OCI-LY7 (cell line): ENCODE measurements around the gene STOX2. TPM values are rescaled to one million over a fixed set of nuclear protein-coding genes. Genes with fewer than 3 reads are reported as not detected.

Source experiments
- BruUV-seq: library from RNA; stranded (reverse); fragments of 400-500 nt; replicated peaks from 2 replicates; lab custom pipeline; 2021; lab: Mats Ljungman, UMichigan
- CTCF ChIA-PET: fragments of 300-600 bp; sonication (Branson Sonifier 250); formaldehyde crosslinking; loops from one replicate; lab custom pipeline; 2022; ENCODE audit warnings: antibody characterized with exemption; ENCODE audit not compliant: unreplicated experiment; lab: Charles Lee
- POLR2A ChIA-PET: fragments of 300-600 bp; sonication (Branson Sonifier 250); formaldehyde crosslinking; loops from one replicate; lab custom pipeline; 2022; ENCODE audit warnings: antibody characterized with exemption; lab: Charles Lee
- DNase-seq: peaks from one replicate; pipeline ENCODE4 v3.0.0-alpha.2; 2015; ENCODE audit warnings: low spot score
- H2AFZ ChIP-seq: fragments of 200-600 bp; sonication (generic), shearing (Covaris generic); 2 replicates; pipeline ENCODE4 v1.6.1; 2014; ENCODE audit warnings: mild to moderate bottlenecking, antibody characterized with exemption, low read length, moderate library complexity
- H3K27ac ChIP-seq: fragments of 200-600 bp; sonication (generic); 2 replicates; pipeline ENCODE4 v1.5.1; 2014; ENCODE audit warnings: mixed run types, low read depth, mild to moderate bottlenecking, moderate library complexity, low read length, inconsistent platforms; ENCODE audit not compliant: poor library complexity, severe bottlenecking
- H3K36me3 ChIP-seq: fragments of 200-600 bp; sonication (generic); 2 replicates; pipeline ENCODE4 v1.6.1; 2014; ENCODE audit warnings: mild to moderate bottlenecking, antibody characterized with exemption, low read length, moderate library complexity, mixed read lengths; ENCODE audit not compliant: insufficient read depth
- H3K4me1 ChIP-seq: fragments of 200-600 bp; sonication (generic); 2 replicates; pipeline ENCODE4 v1.5.1; 2014; ENCODE audit warnings: mild to moderate bottlenecking, low read length; ENCODE audit not compliant: insufficient read depth, poor library complexity, severe bottlenecking
- H3K4me2 ChIP-seq: fragments of 200-600 bp; sonication (generic); 2 replicates; pipeline ENCODE4 v1.6.1; 2014; ENCODE audit warnings: mild to moderate bottlenecking, low read length
- H3K4me3 ChIP-seq: fragments of 200-600 bp; sonication (generic); 2 replicates; pipeline ENCODE4 v1.5.1; 2014; ENCODE audit warnings: mild to moderate bottlenecking, low read depth, low read length; ENCODE audit not compliant: poor library complexity, severe bottlenecking
- H3K79me2 ChIP-seq: fragments of 200-600 bp; sonication (generic); 2 replicates; pipeline ENCODE4 v1.6.1; 2016; ENCODE audit warnings: low read depth, mild to moderate bottlenecking, low read length, moderate library complexity, mixed read lengths; ENCODE audit not compliant: insufficient read depth
- H3K9me2 ChIP-seq: fragments of 200-600 bp; sonication (generic); 2 replicates; pipeline ENCODE4 v1.6.1; 2016; ENCODE audit warnings: mild to moderate bottlenecking, low read length, mixed read lengths; ENCODE audit not compliant: insufficient read depth
- H3K9me3 ChIP-seq: fragments of 200-600 bp; sonication (generic); 2 replicates; pipeline ENCODE4 v1.6.1; 2014; ENCODE audit warnings: mild to moderate bottlenecking, mixed run types, low read length, mixed read lengths
- H4K20me1 ChIP-seq: fragments of 200-600 bp; sonication (generic); 2 replicates; pipeline ENCODE4 v1.6.1; 2014; ENCODE audit warnings: mild to moderate bottlenecking, antibody characterized with exemption, low read length, moderate library complexity, mixed read lengths; ENCODE audit not compliant: insufficient read depth
- EZH2phosphoT487 ChIP-seq: fragments of 200-600 bp; sonication (generic); IDR thresholded peaks from 2 replicates; pipeline ENCODE4 v1.6.1; 2018; ENCODE audit warnings: low read depth, borderline replicate concordance, mild to moderate bottlenecking, mixed run types, antibody characterized with exemption, low read length, moderate library complexity, mixed read lengths
- intact Hi-C: fragments of 100-400 bp; cut with micrococcal nuclease; formaldehyde crosslinking; loops from one replicate; pipeline ENCODE4 v1.10.0; 2022; ENCODE audit not compliant: unreplicated experiment
- total RNA-seq, 2 experiments: library from RNA; depleted of rRNA in 1 of 2; stranded (reverse); fragments of >200 nt in 1 of 2; shearing (Covaris generic) in 1 of 2; gene quantifications; 2 replicates each; pipeline ENCODE4 v1.2.3, GENCODE V29; 2014 to 2022
- TF ChIP-seq, protein P1 (sequence below): fragments of 200-600 bp; sonication (generic); conservative IDR thresholded peaks from 2 replicates; pipeline ENCODE4 v1.5.1; 2014; ENCODE audit warnings: mild to moderate bottlenecking, antibody characterized with exemption, low read length, moderate library complexity, mixed read lengths

STOX2 gene
- total RNA-seq, 2 experiments from 2014 or later: 0.38 TPM; not detected in 1

DNA sequence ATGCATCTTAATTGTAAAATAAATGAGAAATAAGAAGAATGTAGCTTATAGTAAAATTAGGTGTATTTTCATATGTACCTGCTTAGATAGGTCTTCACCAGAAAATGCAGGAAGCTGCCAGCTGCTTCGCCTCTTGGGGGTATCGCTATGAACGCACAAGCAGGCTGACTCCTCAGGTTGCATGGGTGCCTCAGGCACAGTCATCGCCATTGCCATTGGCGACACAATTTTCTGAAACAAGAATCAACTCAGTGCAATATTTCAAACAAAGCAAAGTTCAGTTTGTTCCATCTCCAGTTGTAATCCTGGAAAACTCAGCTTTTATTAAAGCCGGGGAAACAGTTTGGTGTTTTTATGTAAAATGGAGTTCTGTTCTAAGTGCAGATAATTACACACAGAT lies 29.7 kb downstream of the STOX2 start:
- H3K4me1 ChIP-seq: no peaks in the 10 kb centered on the region
- DNase-seq: no peak
- no peak for TF ChIP-seq EZH2phosphoT487
- TF ChIP-seq, protein P1, sequence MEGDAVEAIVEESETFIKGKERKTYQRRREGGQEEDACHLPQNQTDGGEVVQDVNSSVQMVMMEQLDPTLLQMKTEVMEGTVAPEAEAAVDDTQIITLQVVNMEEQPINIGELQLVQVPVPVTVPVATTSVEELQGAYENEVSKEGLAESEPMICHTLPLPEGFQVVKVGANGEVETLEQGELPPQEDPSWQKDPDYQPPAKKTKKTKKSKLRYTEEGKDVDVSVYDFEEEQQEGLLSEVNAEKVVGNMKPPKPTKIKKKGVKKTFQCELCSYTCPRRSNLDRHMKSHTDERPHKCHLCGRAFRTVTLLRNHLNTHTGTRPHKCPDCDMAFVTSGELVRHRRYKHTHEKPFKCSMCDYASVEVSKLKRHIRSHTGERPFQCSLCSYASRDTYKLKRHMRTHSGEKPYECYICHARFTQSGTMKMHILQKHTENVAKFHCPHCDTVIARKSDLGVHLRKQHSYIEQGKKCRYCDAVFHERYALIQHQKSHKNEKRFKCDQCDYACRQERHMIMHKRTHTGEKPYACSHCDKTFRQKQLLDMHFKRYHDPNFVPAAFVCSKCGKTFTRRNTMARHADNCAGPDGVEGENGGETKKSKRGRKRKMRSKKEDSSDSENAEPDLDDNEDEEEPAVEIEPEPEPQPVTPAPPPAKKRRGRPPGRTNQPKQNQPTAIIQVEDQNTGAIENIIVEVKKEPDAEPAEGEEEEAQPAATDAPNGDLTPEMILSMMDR: no peak
- ChIA-PET CTCF (no interaction called here), POLR2A (no interaction called here)
- H3K9me3 ChIP-seq: no peaks in the 10 kb centered on the region
- no peaks in the 10 kb centered on the region for H3K9me2 ChIP-seq
- BruUV-seq: no TSS peak
- H3K36me3 ChIP-seq: no peaks in the 10 kb centered on the region
- no peaks in the 10 kb centered on the region for H3K79me2 ChIP-seq
- H3K4me3 ChIP-seq: no peak overlapping the region
- intact Hi-C loops: no loop called here
- no peak overlapping the region for H3K27ac ChIP-seq
- no peak overlapping the region for H3K4me2 ChIP-seq
- no peak overlapping the region for H2AFZ ChIP-seq
- H4K20me1 ChIP-seq: no peaks in the 10 kb centered on the region

DNA sequence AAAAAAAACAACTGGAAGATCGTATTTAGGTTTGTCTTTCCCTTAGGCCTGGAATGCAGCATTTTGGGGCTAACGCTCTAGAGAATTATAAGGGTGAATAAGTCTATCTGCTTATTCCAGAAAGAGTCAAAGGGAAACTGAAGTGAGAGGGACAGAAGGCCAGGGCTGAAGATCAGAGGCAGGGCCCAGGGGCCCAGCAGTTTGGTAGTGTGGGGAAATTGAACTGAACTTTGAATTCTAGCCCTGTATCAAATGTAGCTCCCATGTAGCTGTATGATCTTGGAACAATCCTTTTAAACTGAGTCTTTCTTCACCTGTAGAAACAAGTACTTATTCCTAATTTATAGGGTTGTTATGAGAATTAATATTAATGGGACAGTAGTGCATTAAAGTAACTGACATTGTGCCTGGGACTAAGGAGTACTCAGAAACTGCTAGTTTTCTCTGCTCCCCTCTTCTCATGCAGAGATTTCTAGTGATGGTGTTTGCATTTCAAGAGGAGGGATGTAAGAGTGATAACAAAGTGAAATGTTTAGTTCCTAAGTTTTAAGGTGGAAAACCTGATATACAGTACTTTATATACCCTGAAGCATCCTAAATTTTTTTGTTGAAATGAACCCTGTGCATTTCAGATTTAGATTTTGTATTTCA lies 30.4 kb downstream of the STOX2 start:
- Histone ChIP-seq H3K79me2 (no peaks in the 10 kb centered on the region), H3K4me3 (no peak overlapping the region), H3K9me3 (no peaks in the 10 kb centered on the region), H3K36me3 (no peaks in the 10 kb centered on the region), H3K4me1 (no peaks in the 10 kb centered on the region), H4K20me1 (no peaks in the 10 kb centered on the region), H2AFZ (no peak overlapping the region), H3K9me2 (no peaks in the 10 kb centered on the region), H3K4me2 (no peak overlapping the region), H3K27ac (no peak overlapping the region)
- DNase-seq: no peak
- TF ChIP-seq, protein P1: no peak
- TF ChIP-seq EZH2phosphoT487: no peak
- BruUV-seq: no TSS peak
- POLR2A ChIA-PET: no interaction called here
- CTCF ChIA-PET: no interaction called here
- intact Hi-C loops: no loop called here

DNA sequence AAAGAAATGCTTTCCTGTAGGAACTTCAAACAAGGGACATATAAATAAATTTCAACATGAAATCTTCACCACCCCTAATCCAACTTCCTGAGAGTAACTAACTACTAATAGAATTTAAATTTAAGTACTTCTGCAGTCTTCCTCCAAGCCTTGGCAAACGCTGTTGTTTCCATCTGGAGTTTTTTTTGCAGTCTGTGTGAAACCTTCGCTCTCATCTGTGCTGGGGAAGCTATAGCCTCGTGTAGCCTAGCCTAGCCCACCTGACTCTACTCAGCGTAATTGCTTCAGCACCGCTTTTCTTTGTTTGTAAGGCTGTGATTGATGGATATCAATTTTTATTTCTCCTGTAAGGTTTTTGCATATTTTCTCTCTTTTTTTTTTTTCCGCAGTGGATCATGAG lies 30.9 kb downstream of the STOX2 start:
- Histone ChIP-seq H3K36me3 (no peaks in the 10 kb centered on the region), H4K20me1 (no peaks in the 10 kb centered on the region), H3K79me2 (no peaks in the 10 kb centered on the region), H3K27ac (no peak overlapping the region), H3K4me2 (no peak overlapping the region), H2AFZ (no peak overlapping the region), H3K9me2 (no peaks in the 10 kb centered on the region), H3K9me3 (no peaks in the 10 kb centered on the region), H3K4me3 (no peak overlapping the region), H3K4me1 (no peaks in the 10 kb centered on the region)
- TF ChIP-seq, protein P1: no peak
- TF ChIP-seq EZH2phosphoT487: no peak
- DNase-seq: no peak
- POLR2A ChIA-PET: no interaction called here
- CTCF ChIA-PET: no interaction called here
- no TSS peak for BruUV-seq
- intact Hi-C loops: no loop called here
